Keratinocyte (primary cell): ENCODE results near the gene KDM4B. TPM values are rescaled to one million over a fixed set of nuclear protein-coding genes. Genes with fewer than 3 reads are reported as not detected.

ENCODE experiments used
- DNase-seq: peaks from one replicate; pipeline ENCODE4 v3.0.0-alpha.2; 2011; ENCODE audit warnings: low read depth, missing footprints, low spot score
- FAIRE-seq: peaks from 2 replicates; lab custom pipeline; 2011; peaks lifted over from hg19 to GRCh38; lab: Jason Lieb, UNC
- H2AFZ ChIP-seq: 2 replicates; pipeline ENCODE4 v1.6.0; 2012; ENCODE audit warnings: low read length, control low read depth, inconsistent platforms; ENCODE audit not compliant: control insufficient read depth
- H3K27ac ChIP-seq: 2 replicates; pipeline ENCODE4 v1.5.1; 2011; ENCODE audit warnings: low read length; ENCODE audit not compliant: control insufficient read depth, insufficient read depth
- H3K27me3 ChIP-seq: 3 replicates; pipeline ENCODE4 v1.6.0; 2011; ENCODE audit warnings: low read length; ENCODE audit not compliant: control insufficient read depth, insufficient read depth; ENCODE audit errors: extremely low read depth
- H3K36me3 ChIP-seq, 2 experiments: 2 replicates in 1 of 2; 3 replicates in 1 of 2; pipeline ENCODE4 v1.5.1; 2011; ENCODE audit warnings: low read length in 2 of 2, mild to moderate bottlenecking in 1 of 2; ENCODE audit not compliant: control insufficient read depth in 2 of 2, insufficient read depth in 2 of 2; ENCODE audit errors: extremely low read depth in 1 of 2
- H3K4me1 ChIP-seq: 3 replicates; pipeline ENCODE4 v1.5.1; 2011; ENCODE audit warnings: low read length; ENCODE audit not compliant: control insufficient read depth, insufficient read depth; ENCODE audit errors: extremely low read depth
- H3K4me2 ChIP-seq: 3 replicates; pipeline ENCODE4 v1.6.0; 2011; ENCODE audit warnings: low read depth, low read length; ENCODE audit not compliant: control insufficient read depth, insufficient read depth; ENCODE audit errors: extremely low read depth
- H3K4me3 ChIP-seq, 3 experiments: fragments of 200-600 bp in 1 of 3; sonication (generic) in 1 of 3; 2 replicates in 2 of 3; 3 replicates in 1 of 3; pipeline ENCODE4 v1.5.1; 2011 to 2016; ENCODE audit warnings: low read length in 3 of 3, mild to moderate bottlenecking in 3 of 3, control low read depth in 2 of 3, inconsistent platforms in 1 of 3, low read depth in 1 of 3, mixed read lengths in 1 of 3, mixed run types in 1 of 3, moderate library complexity in 1 of 3; ENCODE audit not compliant: control insufficient read depth in 2 of 3, insufficient read depth in 2 of 3; ENCODE audit errors: extremely low read depth in 1 of 3
- H3K79me2 ChIP-seq: 2 replicates; pipeline ENCODE4 v1.6.0; 2012; ENCODE audit warnings: low read length; ENCODE audit not compliant: control insufficient read depth, insufficient read depth
- H3K9ac ChIP-seq: 3 replicates; pipeline ENCODE4 v1.6.0; 2011; ENCODE audit warnings: low read length; ENCODE audit not compliant: control insufficient read depth, insufficient read depth; ENCODE audit errors: extremely low read depth
- H3K9me1 ChIP-seq: 3 replicates; pipeline ENCODE4 v1.6.0; 2011; ENCODE audit warnings: low read length; ENCODE audit not compliant: control insufficient read depth, insufficient read depth; ENCODE audit errors: extremely low read depth
- H3K9me3 ChIP-seq: 2 replicates; pipeline ENCODE4 v1.5.1; 2012; ENCODE audit warnings: low read depth, low read length; ENCODE audit not compliant: control insufficient read depth
- H4K20me1 ChIP-seq: 3 replicates; pipeline ENCODE4 v1.6.0; 2011; ENCODE audit warnings: low read length; ENCODE audit not compliant: control insufficient read depth, insufficient read depth; ENCODE audit errors: extremely low read depth
- CTCF ChIP-seq, 3 experiments: IDR thresholded peaks in 1 of 3; conservative IDR thresholded peaks in 1 of 3; optimal IDR thresholded peaks in 1 of 3; 2 replicates in 2 of 3; 3 replicates in 1 of 3; pipeline versions ENCODE3 to v1.5.1; 2011; ENCODE audit warnings: low read length in 3 of 3, mild to moderate bottlenecking in 3 of 3, moderate library complexity in 2 of 3, control low read depth in 1 of 3, inconsistent platforms in 1 of 3; ENCODE audit not compliant: insufficient read depth in 2 of 3; ENCODE audit errors: extremely low read depth in 1 of 3
- EZH2 ChIP-seq: IDR thresholded peaks from one replicate; pipeline ENCODE4 v1.6.1; 2012; ENCODE audit warnings: inconsistent platforms, mild to moderate bottlenecking, low read length, moderate library complexity
- dilution Hi-C: fragments of 300-500 bp; cut with MboI; formaldehyde crosslinking; loops from one replicate; pipeline ENCODE4 v1.7.0; 2020; ENCODE audit warnings: low sequenced_read_pairs; ENCODE audit not compliant: extremely low pct_ligation_motif_present
- polyA plus RNA-seq, 5 experiments: library from polyadenylated mRNA; depleted of rRNA in 3 of 5; stranded (reverse) in 3 of 5; stranded (forward) in 1 of 5; unstranded in 1 of 5; fragments of >200 nt; gene quantifications; 1 replicate in 1 of 5; 2 replicates in 3 of 5; 3 replicates in 1 of 5; pipeline versions ENCODE4 v1.2.1 to v1.2.3, GENCODE V29; 2011 to 2012; ENCODE audit warnings: missing spikeins in 2 of 5, low read depth in 1 of 5, low replicate concordance in 1 of 5

KDM4B gene
- polyA plus RNA-seq, 1 donor (not counting 4 experiments of a cell fraction or from before 2014, with no cell fraction given), result 6.2 TPM

- H2AFZ ChIP-seq, result no peak overlapping the region
- H4K20me1 ChIP-seq, result peaks cover 4% of the 10 kb centered on the region
- dilution Hi-C loops, result no loop called here
- DNase-seq, result no peak
- H3K79me2 ChIP-seq, result no peaks in the 10 kb centered on the region
- no peaks in the 10 kb centered on the region for H3K27me3 ChIP-seq
- no peak overlapping the region for H3K9ac ChIP-seq
- no peak for FAIRE-seq
- no peaks in the 10 kb centered on the region for H3K9me3 ChIP-seq
- H3K4me2 ChIP-seq, result no peak overlapping the region
- TF ChIP-seq CTCF (optimal IDR thresholded peaks at IDR 0.05 in 1 of 3, IDR thresholded peaks at IDR 0.05 in 1 of 3, conservative IDR thresholded peaks at IDR 0.05 in 1 of 3; ENCODE audit: extremely low read depth in 1 of 3, insufficient read depth in 2 of 3, low read length in 3 of 3), result no peak
- no peak for TF ChIP-seq EZH2
- no peaks in the 10 kb centered on the region for H3K9me1 ChIP-seq
- H3K27ac ChIP-seq, result no peak overlapping the region
- H3K4me3 ChIP-seq, result no peak overlapping the region
- H3K4me1 ChIP-seq, result no peaks in the 10 kb centered on the region
- H3K36me3 ChIP-seq, result peaks cover 5 to 38% of the 10 kb centered on the region in 2 experiments
Measured at GRCh38 chr19:5083547-5083965, 114.6 kb downstream of the KDM4B start.

GRCh38 chr19:5085566-5085965 is 116.7 kb downstream of the KDM4B start:
- no peaks in the 10 kb centered on the region for H3K27me3 ChIP-seq
- no peak overlapping the region for H3K4me3 ChIP-seq
- dilution Hi-C loops, result no loop called here
- H3K4me2 ChIP-seq, result no peak overlapping the region
- FAIRE-seq (no peak), DNase-seq (no peak)
- no peak for TF ChIP-seq CTCF (optimal IDR thresholded peaks at IDR 0.05 in 1 of 3, IDR thresholded peaks at IDR 0.05 in 1 of 3, conservative IDR thresholded peaks at IDR 0.05 in 1 of 3; ENCODE audit: extremely low read depth in 1 of 3, insufficient read depth in 2 of 3, low read length in 3 of 3)
- no peak for TF ChIP-seq EZH2
- H3K9me1 ChIP-seq, result no peaks in the 10 kb centered on the region
- peaks cover 1% of the 10 kb centered on the region for H4K20me1 ChIP-seq
- no peak overlapping the region for H3K9ac ChIP-seq
- no peaks in the 10 kb centered on the region for H3K4me1 ChIP-seq
- no peaks in the 10 kb centered on the region for H3K9me3 ChIP-seq
- H2AFZ ChIP-seq, result no peak overlapping the region
- H3K79me2 ChIP-seq, result no peaks in the 10 kb centered on the region
- no peak overlapping the region for H3K27ac ChIP-seq
- peaks cover under 1 to 37% of the 10 kb centered on the region in 2 experiments for H3K36me3 ChIP-seq
